Fibroblast of lung (primary cell): ENCODE data around the gene PDZD2.

Experiments used
- EZH2 ChIP-seq: IDR thresholded peaks from 2 replicates; pipeline ENCODE4 v1.5.1; 2012; ENCODE audit warnings: low read length, control low read depth, mild to moderate bottlenecking; ENCODE audit errors: missing control alignments
- TF ChIP-seq, protein P1 (sequence below), 2 donors: IDR thresholded peaks in 1 of 2; conservative IDR thresholded peaks in 1 of 2; 1 replicate in 1 of 2; 2 replicates in 1 of 2; pipeline ENCODE4 v1.5.1; 2011 to 2012; ENCODE audit warnings: low read length in 2 of 2, control low read depth in 1 of 2, inconsistent platforms in 1 of 2, low read depth in 1 of 2, mild to moderate bottlenecking in 1 of 2

DNA sequence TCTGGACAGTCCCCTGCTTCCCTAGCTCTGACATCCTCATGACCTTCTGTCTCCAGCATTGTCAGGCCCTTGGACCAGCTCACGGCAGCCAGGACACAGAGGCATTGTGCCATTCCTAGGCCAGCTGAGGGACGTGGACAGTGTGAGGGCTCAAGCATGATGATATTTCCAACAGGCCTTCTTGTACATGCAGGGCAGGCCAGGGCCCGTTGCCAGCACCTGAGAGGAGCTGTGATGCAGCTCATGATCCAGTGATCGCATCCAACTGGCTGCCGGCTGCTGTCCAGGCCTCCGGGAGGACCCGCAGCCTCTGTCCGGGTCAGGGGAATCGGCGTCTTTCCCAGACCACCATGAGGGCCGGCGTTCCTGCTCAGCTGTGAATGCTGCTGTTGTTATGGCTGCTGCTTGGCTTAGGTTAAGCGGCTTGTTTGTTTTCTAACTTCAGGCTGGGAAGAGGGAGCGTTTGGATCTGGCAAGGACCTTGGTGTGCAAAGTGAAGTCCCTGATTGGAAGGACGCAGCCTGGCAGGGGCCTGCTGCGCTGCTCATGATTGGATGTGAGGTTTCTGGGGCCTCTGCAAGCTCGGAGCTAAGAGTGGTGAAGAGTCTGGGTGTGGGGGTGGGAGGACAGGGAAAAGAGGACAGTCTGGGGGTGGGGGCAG is 53.8 kb downstream of the PDZD2 start:
- TF ChIP-seq, protein P1, sequence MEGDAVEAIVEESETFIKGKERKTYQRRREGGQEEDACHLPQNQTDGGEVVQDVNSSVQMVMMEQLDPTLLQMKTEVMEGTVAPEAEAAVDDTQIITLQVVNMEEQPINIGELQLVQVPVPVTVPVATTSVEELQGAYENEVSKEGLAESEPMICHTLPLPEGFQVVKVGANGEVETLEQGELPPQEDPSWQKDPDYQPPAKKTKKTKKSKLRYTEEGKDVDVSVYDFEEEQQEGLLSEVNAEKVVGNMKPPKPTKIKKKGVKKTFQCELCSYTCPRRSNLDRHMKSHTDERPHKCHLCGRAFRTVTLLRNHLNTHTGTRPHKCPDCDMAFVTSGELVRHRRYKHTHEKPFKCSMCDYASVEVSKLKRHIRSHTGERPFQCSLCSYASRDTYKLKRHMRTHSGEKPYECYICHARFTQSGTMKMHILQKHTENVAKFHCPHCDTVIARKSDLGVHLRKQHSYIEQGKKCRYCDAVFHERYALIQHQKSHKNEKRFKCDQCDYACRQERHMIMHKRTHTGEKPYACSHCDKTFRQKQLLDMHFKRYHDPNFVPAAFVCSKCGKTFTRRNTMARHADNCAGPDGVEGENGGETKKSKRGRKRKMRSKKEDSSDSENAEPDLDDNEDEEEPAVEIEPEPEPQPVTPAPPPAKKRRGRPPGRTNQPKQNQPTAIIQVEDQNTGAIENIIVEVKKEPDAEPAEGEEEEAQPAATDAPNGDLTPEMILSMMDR (conservative IDR thresholded peaks at IDR 0.05 in 1 of 2, IDR thresholded peaks at IDR 0.05 in 1 of 2; ENCODE audit: low read depth in 1 of 2, low read length in 2 of 2), result no peak
- TF ChIP-seq EZH2, result no peak
